Measurements from ENCODE around the gene TVP23C. TPM values are rescaled to one million over a fixed set of nuclear protein-coding genes. Genes with fewer than 3 reads are reported as not detected.
"Not testable (repeated sequence)": the region's sequence is repeated elsewhere in the genome, so short reads cannot be mapped to it uniquely, and the experiment has no call there.

Gene TVP23C
- total RNA-seq, result 10 to 100 TPM in 4 of 5 donors, not detected in 1; 11.6 to 74.5 (median 37.5) TPM
- polyA plus RNA-seq, result 1 to 10 TPM in 2 of 3 donors, not detected in 1; 2.4 to 2.6 TPM
- long read RNA-seq, donor 1, result 0 reads
- long read RNA-seq, donor 2, partial matches to known transcripts, result 0 of 1 reads
- long read RNA-seq, donor 2, other reads (novel, unspliced or antisense), result 0 of 1 reads
- long read RNA-seq, donor 3, result 0 reads
- long read RNA-seq, donor 4, result 0 reads
- long read RNA-seq, donor 5, partial matches to known transcripts, result 0 of 2 reads
- long read RNA-seq, donor 5, other reads (novel, unspliced or antisense), result 0 of 2 reads
- long read RNA-seq, donor 6, result 0 reads
- long read RNA-seq, donor 7, result 0 reads
- long read RNA-seq, donor 8, result 0 reads
- long read RNA-seq, donor 9, result 0 reads
- long read RNA-seq, donor 10, result 0 reads

GRCh38 chr17:15563375-15563857 lies at the start of gene TVP23C:
Gene TVP23C, minus strand, starts transcription at chr17:15563483. Its CDS starts 35 bp downstream, at chr17:15563448.
- WGBS, 5 donors, result 0 to 1% (median 0%) methylated on average over 1 to 40 of the region's 46 CpGs
- H3K9me3 ChIP-seq; H3K36me3 ChIP-seq; intact Hi-C loops (cut with DNase I; ENCODE audit: low total_unique reads); H3K27me3 ChIP-seq: not testable (repeated sequence)
- peaks cover 0 to 12% (median 3%) of the 10 kb centered on the region in 4 donors for H3K4me1 ChIP-seq
- TF ChIP-seq POLR2AphosphoS5 (IDR thresholded peaks at IDR 0.05), result peak in 2 of 3 donors; percentile 30 to 59
- DNase-seq, result peak; percentile 72 to 90
- peak within 1 kb of the TSS; percentile 77 to 97 (median 87) for H3K27ac ChIP-seq
- H3K4me3 ChIP-seq, result peak within 1 kb of the TSS; percentile 76 to 81 (median 78)

GRCh38 chr17:15592960-15593359 lies 29.7 kb upstream of the TVP23C start:
- DNase-seq; intact Hi-C loops (cut with DNase I; ENCODE audit: low total_unique reads); H3K9me3 ChIP-seq; H3K4me3 ChIP-seq; H3K27me3 ChIP-seq; H3K4me1 ChIP-seq; H3K36me3 ChIP-seq; H3K27ac ChIP-seq: not testable (repeated sequence)
- WGBS, 5 donors, result 76 to 95% (median 89%) methylated on average over 6 to 8 of the region's 8 CpGs; no CpG with 5 or more reads in 1 of the 5 donors

- H3K4me1 ChIP-seq; H3K36me3 ChIP-seq; DNase-seq; intact Hi-C loops (cut with DNase I; ENCODE audit: low total_unique reads); H3K4me3 ChIP-seq; H3K9me3 ChIP-seq; H3K27ac ChIP-seq; H3K27me3 ChIP-seq: not testable (repeated sequence)
- 64 to 88% (median 78%) methylated on average over 5 of the region's 5 CpGs for WGBS, 5 donors
These were observed 28.7 kb upstream of the TVP23C start for GRCh38 chr17:15591986-15592385.

- not testable (repeated sequence) for H3K4me1 ChIP-seq, H3K4me3 ChIP-seq
These were observed 27.6 kb upstream of the TVP23C start for GRCh38 chr17:15590844-15591243.

GRCh38 chr17:15589544-15590536 lies 26.6 kb upstream of the TVP23C start:
- WGBS, 5 donors, result 59 to 82% (median 77%) methylated on average over 12 to 13 of the region's 17 CpGs
- DNase-seq; intact Hi-C loops (cut with DNase I; ENCODE audit: low total_unique reads): not testable (repeated sequence)

More at GRCh38 chr17:15590844-15591243, 27.6 kb upstream of the TVP23C start:
- H3K9me3 ChIP-seq; DNase-seq; H3K27me3 ChIP-seq; H3K27ac ChIP-seq; H3K36me3 ChIP-seq; intact Hi-C loops (cut with DNase I; ENCODE audit: low total_unique reads): not testable (repeated sequence)
- 83 to 100% (median 100%) methylated on average over 1 of the region's 1 CpG for WGBS, 5 donors

GRCh38 chr17:15588017-15588416 lies 24.7 kb upstream of the TVP23C start:
- H3K4me3 ChIP-seq; H3K27ac ChIP-seq; H3K27me3 ChIP-seq; H3K36me3 ChIP-seq; H3K9me3 ChIP-seq; H3K4me1 ChIP-seq; intact Hi-C loops (cut with DNase I; ENCODE audit: low total_unique reads): not testable (repeated sequence)
- DNase-seq, result peak in 1 of 2 donors; percentile 11
- WGBS, 5 donors, result 80 to 91% (median 83%) methylated on average over 8 of the region's 8 CpGs

More at GRCh38 chr17:15589544-15590536, 26.6 kb upstream of the TVP23C start:
- H3K4me1 ChIP-seq, H3K36me3 ChIP-seq, H3K4me3 ChIP-seq, H3K27me3 ChIP-seq, H3K27ac ChIP-seq, H3K9me3 ChIP-seq: not testable (repeated sequence)

GRCh38 chr17:15583313-15583712 lies 20.0 kb upstream of the TVP23C start:
- H3K9me3 ChIP-seq; H3K27me3 ChIP-seq; DNase-seq; H3K36me3 ChIP-seq; H3K4me3 ChIP-seq; H3K4me1 ChIP-seq; intact Hi-C loops (cut with DNase I; ENCODE audit: low total_unique reads); H3K27ac ChIP-seq: not testable (repeated sequence)
- whole genome bisulfite sequencing, 5 donors, result 71 to 96% (median 80%) methylated on average over 2 to 3 of the region's 5 CpGs

GRCh38 chr17:15581462-15581861 lies 18.2 kb upstream of the TVP23C start:
- H3K27ac ChIP-seq; DNase-seq; H3K4me1 ChIP-seq; intact Hi-C loops (cut with DNase I; ENCODE audit: low total_unique reads); H3K9me3 ChIP-seq; H3K4me3 ChIP-seq; H3K36me3 ChIP-seq; H3K27me3 ChIP-seq: not testable (repeated sequence)
- WGBS, 5 donors, result 80 to 100% (median 96%) methylated on average over 1 to 4 of the region's 4 CpGs

- DNase-seq; intact Hi-C loops (cut with DNase I; ENCODE audit: low total_unique reads); H3K27ac ChIP-seq; H3K36me3 ChIP-seq; H3K27me3 ChIP-seq; H3K9me3 ChIP-seq; H3K4me1 ChIP-seq; H3K4me3 ChIP-seq: not testable (repeated sequence)
- WGBS, 5 donors, result no CpG with 5 or more reads among the region's 1 CpG
These were observed 13.6 kb upstream of the TVP23C start for GRCh38 chr17:15576848-15577247.

- intact Hi-C loops (cut with DNase I; ENCODE audit: low total_unique reads); H3K9me3 ChIP-seq; H3K4me3 ChIP-seq; H3K27me3 ChIP-seq; DNase-seq; H3K4me1 ChIP-seq; H3K36me3 ChIP-seq; H3K27ac ChIP-seq: not testable (repeated sequence)
- WGBS, 5 donors, result 67 to 92% (median 80%) methylated on average over 1 to 2 of the region's 5 CpGs
These were observed 11.4 kb upstream of the TVP23C start for GRCh38 chr17:15574660-15575059.

- H3K27ac ChIP-seq; H3K4me1 ChIP-seq; H3K9me3 ChIP-seq; H3K36me3 ChIP-seq; intact Hi-C loops (cut with DNase I; ENCODE audit: low total_unique reads); H3K27me3 ChIP-seq; H3K4me3 ChIP-seq: not testable (repeated sequence)
- WGBS, 5 donors, result 19 to 38% (median 30%) methylated on average over 3 to 4 of the region's 4 CpGs
- DNase-seq, result peak in 1 of 2 donors; percentile 36
These were observed 10.6 kb upstream of the TVP23C start for GRCh38 chr17:15573870-15574269.

Data from stomach (tissue), 19 donors.